Measurements from ENCODE around the gene KIR2DL1.
"Not testable (repeated sequence)": the region's sequence is repeated elsewhere in the genome, so short reads cannot be mapped to it uniquely, and the experiment has no call there.

Gene KIR2DL1

GRCh38 chr19:54824416-54824815 lies 54.8 kb downstream of the KIR2DL1 start:
- DNase-seq = not testable (repeated sequence)

- DNase-seq = not testable (repeated sequence)
These were observed 55.7 kb downstream of the KIR2DL1 start for GRCh38 chr19:54825326-54825725.

GRCh38 chr19:54828064-54828463 lies 58.5 kb downstream of the KIR2DL1 start:
- DNase-seq = not testable (repeated sequence)

GRCh38 chr19:54832496-54832895 lies 62.9 kb downstream of the KIR2DL1 start, which contains the start of gene KIR2DS4:
Gene KIR2DS4 (plus strand): TSS chr19:54832676.
- DNase-seq = not testable (repeated sequence)
